Thymus (tissue), 11 donors: ENCODE measurements around the gene TTC9B. TPM values are rescaled to one million over a fixed set of nuclear protein-coding genes. Genes with fewer than 3 reads are reported as not detected.
A peak's percentile ranks its signal among the peaks of the same experiment; 100 is the strongest.

ENCODE experiments used
- DNase-seq, 9 donors: peaks; one replicate each; pipeline ENCODE4 v3.0.0-alpha.2; 2013; ENCODE audit warnings: low spot score in 9 of 9, low read depth in 6 of 9, missing footprints in 1 of 9
- H3K27ac ChIP-seq, 2 donors: one replicate each; pipeline ENCODE4 v1.5.1; 2013; ENCODE audit warnings: control low read depth in 1 of 2, low read depth in 1 of 2, low read length in 1 of 2, mild to moderate bottlenecking in 1 of 2, moderate library complexity in 1 of 2
- H3K27me3 ChIP-seq, 2 donors: one replicate each; pipeline ENCODE4 v1.5.1; 2013; ENCODE audit warnings: low read length in 1 of 2; ENCODE audit not compliant: control insufficient read depth in 2 of 2, insufficient read depth in 1 of 2
- H3K36me3 ChIP-seq, 2 donors: one replicate each; pipeline ENCODE4 v1.5.1; 2013; ENCODE audit warnings: low read length in 1 of 2, mild to moderate bottlenecking in 1 of 2, moderate library complexity in 1 of 2; ENCODE audit not compliant: control insufficient read depth in 2 of 2, insufficient read depth in 2 of 2
- H3K4me1 ChIP-seq, 2 donors: one replicate each; pipeline ENCODE4 v1.5.1; 2013; ENCODE audit warnings: low read length in 2 of 2; ENCODE audit not compliant: control insufficient read depth in 2 of 2, insufficient read depth in 2 of 2
- H3K4me3 ChIP-seq, 2 donors: one replicate each; pipeline ENCODE4 v1.5.1; 2013; ENCODE audit warnings: low read length in 2 of 2, control low read depth in 1 of 2, mild to moderate bottlenecking in 1 of 2
- H3K9me3 ChIP-seq, 2 donors: one replicate each; pipeline ENCODE4 v1.5.1; 2013; ENCODE audit warnings: low read length in 1 of 2, mild to moderate bottlenecking in 1 of 2; ENCODE audit not compliant: control insufficient read depth in 2 of 2, insufficient read depth in 1 of 2
- WGBS: extraction: QIAGEN DNeasy Blood & Tissue Kit; methylation state at CpG from one replicate; pipeline ENCODE4 v1.1.7; 2013; 5-methylcytosine and 5-hydroxymethylcytosine counted together
- polyA plus RNA-seq: library from polyadenylated mRNA; stranded (reverse); fragments of 200-250 nt; gene quantifications from one replicate; pipeline ENCODE4 v1.2.3, GENCODE V29; 2013
- total RNA-seq: library from RNA; stranded (reverse); fragments of 120-200 nt; gene quantifications from one replicate; pipeline ENCODE4 v1.2.4, GENCODE V29; 2013
- donor health status: healthy.

The TTC9B gene
- total and polyA plus RNA-seq, 2 donors = 0.11 TPM; not detected in 1

DNA sequence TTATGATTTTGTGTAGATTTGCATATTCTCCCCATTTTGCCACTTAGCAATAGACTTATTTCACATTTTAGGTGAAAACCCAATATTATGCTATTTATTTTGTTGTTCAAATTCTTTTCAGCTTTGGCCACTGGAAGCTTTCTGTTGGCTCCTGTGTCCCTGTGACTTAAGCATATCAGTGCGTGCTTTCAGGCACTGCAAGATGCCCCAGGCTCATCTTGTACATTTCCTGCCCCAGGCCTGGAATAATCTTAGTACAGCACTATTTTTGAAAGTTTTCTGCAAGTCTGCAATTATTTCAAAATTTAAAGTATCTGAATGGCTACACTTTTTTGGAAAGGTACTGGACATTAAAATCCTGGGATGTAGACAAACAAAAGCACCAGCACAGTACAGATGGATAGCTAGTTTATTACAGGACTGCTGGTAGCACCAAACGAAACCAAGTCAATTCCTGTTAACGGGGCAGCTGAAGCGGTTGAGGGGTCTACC, 11.8 kb upstream of the TTC9B start:
- H3K27me3 ChIP-seq = peaks cover 20 to 37% of the 10 kb centered on the region in 2 donors
- H3K9me3 ChIP-seq = no peaks in the 10 kb centered on the region
- H3K27ac ChIP-seq = no peak overlapping the region
- H3K36me3 ChIP-seq = peaks cover 13 to 27% of the 10 kb centered on the region in 2 donors
- no peaks in the 10 kb centered on the region for H3K4me1 ChIP-seq
- no peak for DNase-seq
- H3K4me3 ChIP-seq = no peak overlapping the region
- WGBS = 81% methylated on average over 4 of the region's 4 CpGs

GRCh38 chr19:40229484-40229883, 11.3 kb upstream of the TTC9B start:
- H3K4me1 ChIP-seq = no peaks in the 10 kb centered on the region
- H3K4me3 ChIP-seq = no peak overlapping the region
- H3K27ac ChIP-seq = no peak overlapping the region
- H3K27me3 ChIP-seq = peaks cover 21 to 42% of the 10 kb centered on the region in 2 donors
- WGBS = 62% methylated on average over 3 of the region's 3 CpGs
- no peak for DNase-seq
- H3K36me3 ChIP-seq = peaks cover 8 to 22% of the 10 kb centered on the region in 2 donors
- no peaks in the 10 kb centered on the region for H3K9me3 ChIP-seq

DNA sequence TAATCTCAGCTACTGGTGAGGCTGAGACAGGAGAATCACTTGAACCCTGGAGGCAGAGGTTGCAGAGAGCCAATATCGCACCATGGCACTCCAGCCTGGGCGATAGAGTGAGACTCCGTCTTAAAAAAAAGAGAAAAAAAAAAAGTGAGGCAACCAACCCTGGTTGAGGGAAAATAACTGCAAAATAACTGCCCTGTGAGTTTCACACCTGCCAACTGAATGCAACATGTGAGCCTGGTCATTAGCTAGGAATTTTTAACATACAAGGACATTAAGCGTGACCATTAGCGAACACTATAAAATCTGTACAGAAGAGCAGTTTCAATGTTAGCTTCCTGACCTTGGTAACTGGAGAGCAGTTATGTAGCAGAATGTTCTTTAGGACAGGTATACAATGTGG, 10.7 kb upstream of the TTC9B start:
- 92% methylated on average over 5 of the region's 5 CpGs for WGBS

GRCh38 chr19:40228346-40228745, 10.2 kb upstream of the TTC9B start:
- Histone ChIP-seq H3K4me3 (no peak overlapping the region), H3K4me1 (no peaks in the 10 kb centered on the region), H3K36me3 (peaks cover 0 to 10% of the 10 kb centered on the region in 2 donors), H3K27me3 (peaks cover 31 to 53% of the 10 kb centered on the region in 2 donors), H3K9me3 (no peaks in the 10 kb centered on the region), H3K27ac (no peak overlapping the region)
- 62% methylated on average over 10 of the region's 10 CpGs for WGBS
- DNase-seq = no peak

More for the DNA sequence above, 10.7 kb upstream of the TTC9B start:
- H3K4me1 ChIP-seq = no peaks in the 10 kb centered on the region
- DNase-seq = no peak
- H3K27me3 ChIP-seq = peaks cover 27 to 48% of the 10 kb centered on the region in 2 donors
- no peaks in the 10 kb centered on the region for H3K9me3 ChIP-seq
- H3K27ac ChIP-seq = no peak overlapping the region
- H3K36me3 ChIP-seq = peaks cover 1 to 16% of the 10 kb centered on the region in 2 donors
- no peak overlapping the region for H3K4me3 ChIP-seq

DNA sequence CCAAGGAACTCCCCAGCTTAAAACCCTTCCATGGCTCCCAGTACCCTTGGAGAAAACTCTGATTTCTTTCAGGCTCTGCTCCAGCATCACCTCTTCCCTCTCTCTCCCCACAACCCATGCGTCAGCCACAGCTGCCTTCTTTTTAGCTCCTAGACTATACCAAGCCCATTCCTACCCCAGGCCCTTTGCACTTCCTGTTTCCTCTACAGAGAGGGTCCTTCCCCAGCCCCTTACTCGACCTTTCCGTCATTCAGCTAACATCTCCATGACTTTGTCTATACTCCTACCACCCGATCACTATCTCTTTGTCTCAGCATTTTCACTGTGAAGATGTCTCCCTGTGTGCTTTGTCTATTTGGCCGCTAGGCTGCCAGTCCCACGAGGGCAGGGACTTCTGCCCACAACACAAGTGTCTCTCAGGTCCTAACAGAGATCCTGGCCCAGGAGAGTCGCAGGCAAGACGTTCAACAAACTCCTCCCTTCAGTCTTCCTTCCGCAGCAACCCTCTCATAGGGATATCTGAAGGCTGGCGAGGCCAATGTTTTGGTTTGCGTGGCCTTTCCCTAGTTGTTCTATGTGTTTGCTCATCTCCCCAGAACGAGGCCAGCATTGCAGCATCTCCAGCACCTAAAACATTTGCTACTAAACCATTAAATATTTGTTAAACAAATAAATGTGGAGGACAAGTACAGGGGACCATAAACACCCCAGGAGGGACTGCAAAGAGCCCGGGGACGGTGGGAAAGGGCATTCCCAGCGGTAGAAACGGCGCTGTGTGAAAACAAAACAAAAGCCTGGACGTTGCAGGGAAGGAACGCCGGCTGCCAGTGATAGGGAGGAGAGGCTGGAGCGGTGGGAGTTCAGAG, 7.5 kb upstream of the TTC9B start:
- peaks cover 34 to 77% of the 10 kb centered on the region in 2 donors for H3K27me3 ChIP-seq

GRCh38 chr19:40224342-40225150, 6.4 kb upstream of the TTC9B start:
- Histone ChIP-seq H3K4me1 (no peaks in the 10 kb centered on the region), H3K4me3 (no peak overlapping the region), H3K27me3 (peaks cover 34 to 88% of the 10 kb centered on the region in 2 donors), H3K36me3 (no peaks in the 10 kb centered on the region), H3K9me3 (peaks cover 2 to 15% of the 10 kb centered on the region in 2 donors), H3K27ac (no peak overlapping the region)
- WGBS = 87% methylated on average over 32 of the region's 32 CpGs
- DNase-seq = no peak

More for the DNA sequence above, 7.5 kb upstream of the TTC9B start:
- H3K9me3 ChIP-seq = peaks cover 2 to 15% of the 10 kb centered on the region in 2 donors
- no peak overlapping the region for H3K27ac ChIP-seq
- H3K4me3 ChIP-seq = no peak overlapping the region
- no peak for DNase-seq
- no peaks in the 10 kb centered on the region for H3K36me3 ChIP-seq
- no peaks in the 10 kb centered on the region for H3K4me1 ChIP-seq
- WGBS = 31% methylated on average over 21 of the region's 21 CpGs

DNA sequence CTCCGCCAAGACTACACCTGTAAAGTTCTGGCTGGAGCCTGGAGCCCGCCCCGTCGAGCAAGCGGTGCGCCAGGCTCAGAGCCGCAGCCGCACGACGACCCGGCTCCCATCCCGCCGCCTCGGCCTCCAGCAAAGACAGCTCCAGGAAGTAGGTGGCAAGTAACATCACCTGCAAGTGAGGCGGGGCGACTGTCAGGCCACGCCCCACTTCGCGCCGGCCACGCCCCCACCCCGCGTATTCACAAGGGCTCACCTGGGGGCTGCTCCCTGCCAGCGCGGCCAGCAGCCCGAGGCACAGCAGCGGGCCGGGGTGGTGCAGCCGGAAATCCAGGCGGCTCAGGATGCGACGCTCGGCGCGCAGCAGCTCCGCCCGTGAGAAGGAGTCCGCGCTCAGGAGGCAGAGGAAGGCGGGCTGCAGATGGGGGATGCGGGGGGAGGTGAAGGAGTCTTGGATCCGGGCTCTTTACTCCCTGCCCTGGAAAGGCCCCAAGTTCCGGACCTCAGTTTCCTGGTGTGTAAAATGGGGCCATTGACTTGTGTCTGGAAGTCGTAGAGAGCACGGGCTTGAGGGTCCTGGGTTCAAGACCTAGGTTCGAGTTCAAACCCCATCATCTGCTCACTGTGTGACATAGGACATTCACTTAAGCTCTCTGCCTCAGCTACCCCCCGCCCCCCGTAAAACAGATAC, 5.1 kb upstream of the TTC9B start:
- H3K27me3 ChIP-seq = peaks cover 39 to 95% of the 10 kb centered on the region in 2 donors
- no peaks in the 10 kb centered on the region for H3K4me1 ChIP-seq
- peaks cover 2 to 15% of the 10 kb centered on the region in 2 donors for H3K9me3 ChIP-seq
- H3K27ac ChIP-seq = no peak overlapping the region
- DNase-seq = no peak
- H3K4me3 ChIP-seq = no peak overlapping the region
- no peaks in the 10 kb centered on the region for H3K36me3 ChIP-seq
- WGBS = 29% methylated on average over 48 of the region's 48 CpGs

- peak; percentile 26 to 81 (median 51) for DNase-seq
- no peak overlapping the region for H3K4me3 ChIP-seq
- H3K27ac ChIP-seq = no peak overlapping the region
- H3K9me3 ChIP-seq = peaks cover 2 to 15% of the 10 kb centered on the region in 2 donors
- no peaks in the 10 kb centered on the region for H3K4me1 ChIP-seq
- H3K36me3 ChIP-seq = no peaks in the 10 kb centered on the region
- peaks cover 39 to 94% of the 10 kb centered on the region in 2 donors for H3K27me3 ChIP-seq
- 67% methylated on average over 41 of the region's 41 CpGs for WGBS
These were observed 3.9 kb upstream of the TTC9B start for GRCh38 chr19:40221858-40222619.
